ENCODE measurements around the gene CFAP251.

GRCh38 chr12:122009741-122010140 is 91.3 kb downstream of the CFAP251 start:
- TF ChIP-seq CTCF (IDR thresholded peaks at IDR 0.05) (no peak), POLR2AphosphoS5 (IDR thresholded peaks at IDR 0.05) (no peak)

Measured in prostate gland (tissue), 2 donors.